ENCODE measurements around the gene TTC39C.

DNA sequence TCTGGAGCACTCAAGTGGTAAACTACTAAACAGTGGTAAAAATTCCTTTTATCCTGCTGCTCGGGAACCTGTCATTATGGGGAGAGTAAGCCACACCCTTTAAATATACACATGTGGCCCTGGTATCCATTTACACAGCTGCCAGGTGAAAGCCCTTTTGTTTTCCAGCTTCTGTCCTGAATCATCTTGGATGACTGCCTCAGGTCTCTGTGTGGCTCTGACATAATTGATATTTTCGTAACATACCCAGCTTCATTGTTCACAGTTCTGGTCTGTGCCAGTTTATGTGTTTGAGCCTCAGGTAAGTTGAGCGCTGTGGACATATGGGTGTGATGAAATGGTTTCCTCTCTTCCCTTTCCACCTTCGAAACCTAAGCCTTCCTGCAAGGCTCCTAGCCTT lies 15.7 kb upstream of the TTC39C start:
- no peak for TF ChIP-seq CTCF (conservative IDR thresholded peaks at IDR 0.05; ENCODE audit: low read depth in 2 of 2)
- no peak for TF ChIP-seq POLR2AphosphoS5 (IDR thresholded peaks at IDR 0.05; ENCODE audit: low read depth)
- no peak for TF ChIP-seq CREB1 (CRISPR knock-in tag; IDR thresholded peaks at IDR 0.05; ENCODE audit: low read depth)
- TF ChIP-seq EZH2 (IDR thresholded peaks at IDR 0.05; ENCODE audit: low read depth, unreplicated experiment), result no peak
- TF ChIP-seq EZH2phosphoT487 (IDR thresholded peaks at IDR 0.05; ENCODE audit: unreplicated experiment), result no peak
- TF ChIP-seq REST (IDR thresholded peaks at IDR 0.05; ENCODE audit: unreplicated experiment), result no peak
- no peak for TF ChIP-seq ETS1 (IDR thresholded peaks at IDR 0.05)
- TF ChIP-seq NANOG (IDR thresholded peaks at IDR 0.05; ENCODE audit: borderline replicate concordance), result no peak
- TF ChIP-seq ZNF114 (CRISPR knock-in tag; IDR thresholded peaks at IDR 0.05), result no peak
- no peak for TF ChIP-seq JUNB (IDR thresholded peaks at IDR 0.05; ENCODE audit: unreplicated experiment)

Data from GM23338 (cell line).